Chondrocyte (in vitro differentiated cells): ENCODE measurements around the gene INPP4A. TPM values are rescaled to one million over a fixed set of nuclear protein-coding genes. Genes with fewer than 3 reads are reported as not detected.
A peak's percentile ranks its signal among the peaks of the same experiment; 100 is the strongest.

Experiments used
- DNase-seq: peaks from one replicate; pipeline ENCODE4 v3.0.0; 2021; ENCODE audit warnings: mixed read lengths, low spot score
- H3K27ac Mint-ChIP-seq: one replicate; pipeline ENCODE4 v1.8.0; 2021; ENCODE audit warnings: mild to moderate bottlenecking, moderate library complexity, mixed read lengths; ENCODE audit not compliant: unreplicated experiment
- H3K27me3 Mint-ChIP-seq: 2 replicates; pipeline ENCODE4 v1.8.0; 2021; ENCODE audit warnings: low read depth, mixed read lengths
- H3K36me3 Mint-ChIP-seq: 2 replicates; pipeline ENCODE4 v1.8.0; 2021; ENCODE audit warnings: low read depth, mixed read lengths
- H3K4me1 Mint-ChIP-seq: 2 replicates; pipeline ENCODE4 v1.8.0; 2021; ENCODE audit warnings: low read depth, mild to moderate bottlenecking, mixed read lengths
- H3K4me3 Mint-ChIP-seq: one replicate; pipeline ENCODE4 v1.8.0; 2021; ENCODE audit warnings: mild to moderate bottlenecking, moderate library complexity, mixed read lengths; ENCODE audit not compliant: unreplicated experiment
- H3K9me3 Mint-ChIP-seq: 2 replicates; pipeline ENCODE4 v1.8.0; 2021; ENCODE audit warnings: low read depth, mixed read lengths
- CTCF ChIP-seq: fragments of 200-600 bp; sonication (generic); IDR thresholded peaks from 2 replicates; pipeline ENCODE4 v1.5.0; 2021; ENCODE audit warnings: antibody characterized with exemption, mild to moderate bottlenecking, moderate library complexity
- total RNA-seq: library from RNA; stranded (reverse); gene quantifications from 3 replicates; pipeline ENCODE4 v1.2.1, GENCODE V29; 2021

The INPP4A gene
- total RNA-seq, 1 donor from 2014 or later, result 26.1 TPM

- H3K4me3 Mint-ChIP-seq, result no peak overlapping the region
- no peaks in the 10 kb centered on the region for H3K27me3 Mint-ChIP-seq
- peaks cover 40% of the 10 kb centered on the region for H3K4me1 Mint-ChIP-seq
- no peak for TF ChIP-seq CTCF
- H3K27ac Mint-ChIP-seq, result no peak overlapping the region
- H3K9me3 Mint-ChIP-seq, result no peaks in the 10 kb centered on the region
- DNase-seq, result peak; percentile 6
- no peaks in the 10 kb centered on the region for H3K36me3 Mint-ChIP-seq
Observed at GRCh38 chr2:98483257-98483861, 38.7 kb downstream of the INPP4A start.

- DNase-seq, result peak; percentile 37
- Mint-ChIP-seq H3K4me3 (no peak overlapping the region), H3K27ac (no peak overlapping the region), H3K9me3 (no peaks in the 10 kb centered on the region), H3K27me3 (no peaks in the 10 kb centered on the region), H3K4me1 (peaks cover 39% of the 10 kb centered on the region), H3K36me3 (no peaks in the 10 kb centered on the region)
- no peak for TF ChIP-seq CTCF
Observed at GRCh38 chr2:98484121-98484557, 39.5 kb downstream of the INPP4A start.

- H3K9me3 Mint-ChIP-seq, result no peaks in the 10 kb centered on the region
- H3K27me3 Mint-ChIP-seq, result no peaks in the 10 kb centered on the region
- no peaks in the 10 kb centered on the region for H3K36me3 Mint-ChIP-seq
- H3K4me3 Mint-ChIP-seq, result no peak overlapping the region
- H3K27ac Mint-ChIP-seq, result no peak overlapping the region
- DNase-seq, result no peak
- no peak for TF ChIP-seq CTCF
- H3K4me1 Mint-ChIP-seq, result peaks cover 32% of the 10 kb centered on the region
Observed at GRCh38 chr2:98484652-98485452, 40.2 kb downstream of the INPP4A start.

- no peak overlapping the region for H3K4me3 Mint-ChIP-seq
- no peaks in the 10 kb centered on the region for H3K27me3 Mint-ChIP-seq
- H3K27ac Mint-ChIP-seq, result no peak overlapping the region
- TF ChIP-seq CTCF, result no peak
- no peak for DNase-seq
- H3K4me1 Mint-ChIP-seq, result peaks cover 26% of the 10 kb centered on the region
- no peaks in the 10 kb centered on the region for H3K36me3 Mint-ChIP-seq
- no peaks in the 10 kb centered on the region for H3K9me3 Mint-ChIP-seq
Observed at GRCh38 chr2:98485453-98485755, 40.7 kb downstream of the INPP4A start.

DNA sequence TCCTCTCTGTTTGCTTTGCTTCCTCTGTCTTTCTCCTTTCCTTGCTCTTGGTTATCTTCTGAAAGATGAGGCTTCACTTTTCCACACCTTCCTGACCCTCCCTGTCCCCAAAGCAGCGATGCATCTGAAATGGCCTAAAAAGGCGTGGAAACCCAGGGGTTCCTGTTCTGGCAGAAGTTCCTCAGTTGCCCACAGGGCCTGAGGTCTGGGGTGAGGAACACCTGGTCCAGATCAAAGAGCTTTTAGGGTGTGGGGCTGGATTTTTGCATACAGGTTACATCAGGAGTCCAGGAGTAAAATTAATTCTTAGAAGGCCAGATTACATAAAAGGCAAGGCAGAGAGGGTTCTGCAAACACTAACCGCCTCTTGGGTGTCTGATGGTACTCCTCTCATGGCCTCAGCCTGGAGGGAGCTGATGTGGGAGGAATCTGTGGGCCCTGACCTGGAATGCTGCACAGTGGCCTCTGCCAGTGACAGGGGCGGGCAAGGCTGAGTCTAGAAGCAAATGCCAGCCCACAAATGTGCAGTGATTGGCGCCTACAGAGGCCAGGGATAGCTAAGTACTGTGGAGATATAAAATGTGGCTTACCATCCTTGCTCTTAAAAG, 41.8 kb downstream of the INPP4A start:
- peaks cover 28% of the 10 kb centered on the region for H3K4me1 Mint-ChIP-seq
- H3K4me3 Mint-ChIP-seq, result no peak overlapping the region
- H3K27ac Mint-ChIP-seq, result no peak overlapping the region
- no peaks in the 10 kb centered on the region for H3K36me3 Mint-ChIP-seq
- no peaks in the 10 kb centered on the region for H3K9me3 Mint-ChIP-seq
- DNase-seq, result peak; percentile 63
- TF ChIP-seq CTCF, result no peak
- no peaks in the 10 kb centered on the region for H3K27me3 Mint-ChIP-seq
